Stimulated activated naive CD4-positive, alpha-beta T cell treated with Interleukin-2 at 50 U/mL for 16 hours (primary cell): ENCODE results near the gene CLEC18A.
"Not testable (repeated sequence)": the region's sequence is repeated elsewhere in the genome, so short reads cannot be mapped to it uniquely, and the experiment has no call there.

Experiments
- DNase-seq: peaks from one replicate; lab custom pipeline; 2025; lab: John Stamatoyannopoulos, UW

CLEC18A gene

DNA sequence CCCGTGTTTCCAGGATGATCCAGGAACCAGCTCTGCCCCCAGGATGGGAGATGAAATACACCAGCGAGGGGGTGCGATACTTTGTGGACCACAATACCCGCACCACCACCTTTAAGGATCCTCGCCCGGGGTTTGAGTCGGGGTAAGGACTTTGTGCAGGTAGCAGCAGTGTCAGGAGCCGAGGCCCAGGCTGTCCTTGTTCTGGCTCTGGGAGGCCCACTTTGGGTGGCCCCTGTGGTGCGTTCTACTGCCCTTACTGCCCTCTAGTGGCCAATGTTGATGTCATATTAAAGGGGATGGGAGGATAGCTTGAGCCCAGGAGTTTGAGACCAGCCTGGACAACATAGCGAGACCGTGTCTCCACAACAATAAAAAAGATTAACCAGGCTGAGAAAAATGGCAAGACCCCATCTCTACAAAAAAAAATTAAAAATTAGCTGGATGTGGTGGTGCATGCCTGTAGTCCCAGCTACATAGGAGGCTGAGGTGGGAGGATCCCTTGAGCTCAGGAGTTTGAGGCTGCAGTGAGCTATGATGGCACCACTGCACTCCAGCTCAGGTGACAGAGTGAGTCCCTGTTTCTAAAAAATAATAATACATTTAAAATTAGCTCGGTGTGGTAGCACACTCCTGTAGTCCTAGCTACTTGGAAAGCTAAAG is 20.9 kb upstream of the CLEC18A start:
- DNase-seq: no peak

- DNase-seq: no peak
Observed at GRCh38 chr16:69931631-69932030, 19.5 kb upstream of the CLEC18A start.

DNA sequence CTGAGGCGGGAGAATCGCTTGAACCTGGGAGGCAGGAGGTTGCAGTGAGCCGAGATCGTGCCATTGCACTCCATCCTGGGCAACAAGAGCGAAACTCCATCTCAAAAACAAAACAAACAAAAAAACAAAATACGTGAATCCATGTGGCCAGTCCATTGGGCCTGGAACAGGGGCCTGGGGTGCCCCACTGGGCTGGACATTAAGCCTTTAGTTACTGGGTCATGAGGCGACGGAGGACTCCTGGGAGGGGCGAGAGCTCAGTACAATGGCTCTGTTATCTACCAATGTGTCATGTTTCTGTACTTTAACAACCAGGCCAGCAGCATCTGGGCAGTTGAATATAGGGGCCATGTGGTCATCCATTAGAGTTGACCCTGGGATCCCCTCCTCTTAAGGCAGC is 18.9 kb upstream of the CLEC18A start:
- DNase-seq: no peak

DNA sequence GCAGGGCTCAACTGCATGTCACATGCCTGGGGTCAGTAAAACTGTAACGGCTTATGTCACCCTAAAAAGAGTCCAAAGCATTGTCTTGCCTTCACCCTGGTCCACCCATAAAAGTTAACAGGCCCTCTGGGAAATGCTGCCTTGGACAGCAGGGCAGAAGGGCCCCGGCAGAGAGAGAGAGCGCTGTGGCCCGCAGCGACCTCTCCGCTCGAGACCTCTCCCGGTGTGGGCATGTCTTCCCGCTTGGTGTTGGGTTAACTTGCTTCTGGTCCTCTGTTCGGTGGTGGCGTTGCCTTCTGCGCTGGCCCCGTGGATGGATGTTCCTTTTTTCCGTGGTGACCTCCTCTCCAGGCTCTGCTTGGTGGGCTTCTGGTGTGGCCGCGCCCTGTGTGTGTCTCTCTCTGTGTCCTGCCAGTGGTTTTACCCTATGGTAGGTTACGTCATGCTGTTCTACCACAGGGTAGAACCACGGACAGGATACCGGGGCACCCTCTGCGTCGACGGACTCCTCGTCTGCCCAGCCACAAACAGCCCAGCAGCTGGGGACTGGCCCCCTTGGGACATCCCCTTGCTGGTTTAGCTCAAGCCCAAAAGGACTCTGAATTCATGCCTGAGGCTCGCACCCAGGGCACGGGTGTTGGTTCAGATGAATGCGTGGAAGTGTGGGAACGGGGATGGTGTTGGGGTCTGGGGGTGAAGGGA is 18.3 kb upstream of the CLEC18A start:
- no peak for DNase-seq

DNA sequence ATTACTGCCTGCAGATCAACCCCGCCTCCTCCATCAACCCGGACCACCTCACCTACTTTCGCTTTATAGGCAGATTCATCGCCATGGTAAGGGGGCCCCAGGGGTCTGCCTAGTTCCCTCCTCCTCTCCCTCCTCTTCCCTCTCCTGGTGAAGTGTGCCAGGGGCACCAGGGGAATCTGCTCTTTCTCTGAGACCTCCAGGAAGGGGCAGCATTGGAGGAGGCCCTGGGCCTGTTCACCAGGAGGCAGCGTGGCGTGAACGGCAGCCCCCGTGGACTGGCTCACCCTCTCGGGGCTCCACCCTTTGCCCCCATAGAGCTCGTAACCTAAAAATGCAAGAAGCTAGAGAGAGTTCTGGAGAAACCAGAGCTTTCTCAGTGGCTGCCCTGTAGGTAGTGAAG is 17.1 kb upstream of the CLEC18A start:
- no peak for DNase-seq

DNA sequence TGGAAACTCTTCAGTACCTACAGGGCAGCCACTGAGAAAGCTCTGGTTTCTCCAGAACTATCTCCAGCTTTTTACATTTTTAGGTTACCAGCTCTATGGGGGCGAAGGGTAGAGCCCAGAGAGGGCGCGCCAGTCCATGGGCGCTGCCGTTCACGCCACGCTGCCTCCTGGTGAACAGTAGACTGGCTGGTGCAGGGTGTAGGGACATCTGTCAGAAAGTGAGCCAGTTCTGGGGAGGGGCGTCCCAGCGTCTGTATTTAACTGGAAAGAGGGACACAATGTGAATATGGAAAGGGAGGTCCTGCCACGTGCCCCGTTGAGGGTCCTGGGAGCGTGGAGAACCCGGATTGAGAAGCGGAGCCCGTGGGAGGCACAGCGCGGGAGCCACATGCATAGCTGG is 16.4 kb upstream of the CLEC18A start:
- no peak for DNase-seq

DNA sequence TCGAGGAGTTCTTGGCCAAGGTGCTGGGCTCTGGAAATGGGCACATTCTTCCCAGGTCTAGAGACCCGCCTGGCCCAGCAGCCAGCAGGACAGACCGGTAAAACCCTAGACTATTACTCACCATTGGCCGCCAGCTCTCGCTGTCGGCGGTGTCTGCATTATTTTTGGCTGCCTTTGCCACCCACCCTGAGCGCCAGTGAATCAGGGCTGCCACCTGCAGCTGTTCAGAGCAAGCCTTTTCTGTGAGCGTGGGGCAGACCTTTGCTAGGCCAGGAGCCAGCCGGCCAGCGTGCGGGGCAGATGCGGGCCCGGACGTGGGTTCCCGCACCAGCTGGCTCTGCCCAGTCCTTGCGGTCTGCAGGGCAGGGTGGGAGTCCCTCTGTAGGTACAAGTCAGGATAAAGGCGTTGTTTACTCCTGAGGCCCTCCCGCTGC is 15.8 kb upstream of the CLEC18A start:
- no peak for DNase-seq

DNA sequence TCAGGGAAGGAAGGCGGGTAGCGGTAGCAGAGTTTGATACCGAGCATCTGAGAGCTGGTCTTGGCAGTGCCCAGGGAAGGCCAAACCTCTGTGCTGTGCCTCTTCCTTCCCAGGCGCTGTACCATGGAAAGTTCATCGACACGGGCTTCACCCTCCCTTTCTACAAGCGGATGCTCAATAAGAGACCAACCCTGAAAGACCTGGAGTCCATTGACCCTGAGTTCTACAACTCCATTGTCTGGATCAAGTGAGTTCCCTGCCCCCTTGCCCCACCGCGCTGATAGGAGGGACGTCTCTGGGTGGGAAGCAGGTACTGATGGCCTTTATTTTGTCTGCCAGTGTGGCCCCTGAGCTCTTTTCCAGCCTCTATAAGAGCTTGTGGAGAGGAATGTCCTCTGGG is 15.4 kb upstream of the CLEC18A start:
- no peak for DNase-seq

GRCh38 chr16:69936252-69936651 is 14.9 kb upstream of the CLEC18A start:
- DNase-seq: no peak

DNA sequence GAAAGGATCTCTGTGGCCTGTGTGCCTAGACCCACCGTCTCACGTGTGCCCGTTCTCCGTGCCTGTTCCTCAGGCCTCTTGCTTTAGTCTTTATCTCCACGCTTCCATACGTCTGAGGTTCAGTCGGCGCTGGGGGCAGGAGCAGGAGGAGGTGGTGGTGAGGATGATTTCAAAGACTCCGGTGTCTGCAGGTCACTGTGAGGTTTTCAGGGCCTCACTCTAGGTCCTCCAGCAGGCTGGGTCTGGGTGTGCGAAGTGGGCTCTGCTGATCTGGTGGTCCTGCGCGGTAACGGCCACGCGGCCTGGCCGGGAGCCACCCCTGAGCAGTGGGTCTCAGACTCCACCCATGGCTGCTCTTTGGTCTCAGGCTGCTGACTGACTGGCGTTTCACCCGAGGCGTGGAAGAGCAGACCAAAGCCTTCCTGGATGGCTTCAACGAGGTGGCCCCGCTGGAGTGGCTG is 14.4 kb upstream of the CLEC18A start:
- no peak for DNase-seq

DNA sequence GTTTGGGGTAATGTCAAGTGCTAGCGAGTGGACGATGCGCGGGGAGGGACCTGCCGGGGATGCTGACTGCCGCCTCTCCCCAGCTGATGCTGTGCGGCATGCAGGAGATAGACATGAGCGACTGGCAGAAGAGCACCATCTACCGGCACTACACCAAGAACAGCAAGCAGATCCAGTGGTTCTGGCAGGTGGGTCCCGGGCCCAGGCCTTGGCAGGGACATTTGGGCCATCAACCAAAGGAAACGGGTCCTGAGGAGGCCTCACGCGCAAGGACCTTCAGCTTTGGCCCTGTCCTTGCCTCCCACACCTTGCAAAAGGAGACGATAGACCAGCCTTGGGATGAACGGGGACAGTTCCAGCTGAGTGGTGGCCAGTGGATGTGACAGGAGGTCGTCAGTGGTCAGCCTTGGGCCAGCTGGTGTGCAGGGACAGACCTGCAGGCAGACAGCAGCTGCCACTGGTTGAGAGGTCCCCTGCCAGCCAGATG is 13.6 kb upstream of the CLEC18A start:
- DNase-seq: no peak

DNA sequence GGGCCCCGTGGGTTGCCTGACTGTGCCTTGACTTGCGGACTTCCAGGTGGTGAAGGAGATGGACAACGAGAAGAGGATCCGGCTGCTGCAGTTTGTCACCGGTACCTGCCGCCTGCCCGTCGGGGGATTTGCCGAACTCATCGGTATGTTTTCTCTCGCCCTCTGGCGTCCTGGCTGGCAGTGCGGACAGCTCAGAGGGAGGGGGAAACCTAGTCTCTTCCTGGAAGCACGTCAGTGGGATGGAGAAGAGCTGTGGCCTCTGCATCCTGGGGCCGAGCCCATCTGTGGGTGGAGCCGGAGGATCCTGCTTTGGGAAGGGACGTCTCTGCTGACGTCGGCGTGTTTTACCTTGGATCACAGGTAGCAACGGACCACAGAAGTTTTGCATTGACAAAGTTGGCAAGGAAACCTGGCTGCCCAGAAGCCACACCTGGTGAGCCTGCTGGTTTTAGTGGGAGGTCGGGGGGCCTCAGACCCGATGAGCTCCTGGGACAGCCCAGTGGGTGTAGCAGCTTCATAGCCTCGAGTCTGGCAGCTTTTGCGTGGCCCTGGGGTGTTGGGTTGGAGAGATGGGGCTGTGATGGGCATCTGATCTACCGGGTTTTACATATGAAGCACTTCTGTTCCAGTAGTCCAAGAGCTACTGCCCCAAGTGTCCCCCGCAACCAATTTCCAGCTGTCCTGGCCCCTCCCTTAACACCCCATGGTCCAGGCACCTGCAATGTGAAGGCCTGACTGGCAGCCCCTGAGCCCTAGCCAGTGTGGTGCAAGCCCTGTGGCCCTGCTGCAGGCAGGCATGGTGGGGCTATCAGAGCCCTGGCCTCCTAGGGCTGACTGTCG is 11.9 kb upstream of the CLEC18A start:
- no peak for DNase-seq

- DNase-seq: no peak
Observed at GRCh38 chr16:69939821-69940585, 11.1 kb upstream of the CLEC18A start.

DNA sequence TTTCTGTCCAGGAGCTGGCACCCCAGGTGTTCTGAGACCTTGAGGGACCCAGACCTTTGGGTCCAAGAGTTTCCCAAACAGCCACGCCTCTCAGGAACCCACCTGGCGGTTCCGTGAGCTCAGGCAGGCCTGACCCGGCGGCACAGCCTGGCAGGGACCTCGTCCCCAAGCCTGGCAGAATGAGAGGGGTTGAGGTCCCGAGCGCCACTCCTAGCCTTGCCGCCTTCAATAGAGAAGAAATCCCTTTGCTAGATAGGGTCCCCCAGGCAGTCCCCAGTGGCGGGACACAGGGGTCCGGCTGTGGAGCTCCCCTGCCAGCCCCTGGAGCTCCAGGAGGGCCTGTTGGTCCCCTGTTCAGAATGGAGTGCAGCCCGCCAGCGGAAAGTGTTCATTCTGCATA is 10.5 kb upstream of the CLEC18A start:
- DNase-seq: no peak

- DNase-seq: no peak
Observed at GRCh38 chr16:69941251-69942098, 9.7 kb upstream of the CLEC18A start.

DNA sequence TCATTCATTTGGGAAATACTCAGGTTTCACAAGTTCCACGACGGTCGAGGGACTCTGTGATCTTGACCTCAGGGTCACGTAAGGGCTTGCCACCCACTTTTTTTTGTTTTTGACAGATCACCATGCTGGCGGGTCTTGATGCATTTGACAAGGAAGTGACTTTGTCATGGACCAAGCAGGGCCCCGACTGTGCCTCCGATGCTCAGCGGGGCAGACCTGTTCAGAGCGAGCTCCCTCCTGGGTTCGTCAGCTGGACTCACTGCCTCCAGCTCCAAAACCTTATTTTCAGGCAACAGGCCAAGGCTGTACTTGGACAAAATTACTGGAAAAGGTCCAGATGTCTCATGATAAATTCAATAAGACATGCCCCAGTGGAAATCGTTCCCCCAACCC is 9.0 kb upstream of the CLEC18A start:
- DNase-seq: no peak

DNA sequence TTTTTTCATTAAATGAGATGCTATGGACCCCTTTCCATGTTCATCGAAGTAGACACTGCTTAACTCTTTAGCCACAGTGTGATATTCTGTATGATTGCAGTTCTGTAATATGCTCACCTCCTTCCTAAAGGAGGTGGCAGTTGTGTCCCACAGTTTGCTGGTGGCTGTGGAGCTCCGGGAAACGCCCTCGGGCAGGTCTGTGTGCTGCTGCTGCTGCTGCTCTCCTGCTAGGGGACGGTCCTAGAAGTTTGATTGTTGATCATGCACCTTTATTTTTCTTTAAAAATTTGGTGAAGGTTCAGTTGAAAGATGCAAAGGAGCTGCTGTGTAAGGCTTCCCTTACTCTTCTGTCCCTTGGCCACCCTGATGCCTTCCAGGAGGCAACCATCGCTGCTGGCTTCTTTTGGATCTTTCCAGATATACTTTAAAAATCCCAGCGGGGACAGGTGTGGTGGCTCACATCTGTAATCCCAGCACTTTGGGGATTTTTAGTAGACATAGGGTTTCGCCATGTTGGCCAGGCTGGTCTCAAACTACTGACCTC is 8.4 kb upstream of the CLEC18A start:
- DNase-seq: no peak

GRCh38 chr16:69943241-69944036 is 7.7 kb upstream of the CLEC18A start:
- not testable (repeated sequence) for DNase-seq

DNA sequence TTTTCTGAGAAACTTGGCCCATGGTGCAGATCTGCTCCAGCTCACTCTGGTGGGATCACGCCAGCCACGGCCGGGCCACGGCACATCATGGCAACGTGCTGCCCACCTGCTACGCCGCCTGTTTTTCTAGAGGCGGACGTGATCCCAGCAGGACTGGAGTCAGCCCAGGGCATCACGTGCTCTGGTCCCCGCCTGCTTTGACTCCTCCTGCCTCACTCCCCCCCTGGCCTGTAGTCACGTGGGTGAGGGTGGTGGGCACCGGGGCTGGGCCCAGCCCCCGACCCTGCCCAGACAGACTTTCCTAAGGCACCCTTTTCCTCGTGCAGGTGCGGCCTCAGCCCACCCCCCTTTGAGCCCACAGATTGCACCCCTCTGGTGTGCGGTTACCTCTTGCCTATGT is 723 bp upstream of the CLEC18A start:
- not testable (repeated sequence) for DNase-seq

- DNase-seq: not testable (repeated sequence)
Observed at GRCh38 chr16:69951672-69952031, 518 bp downstream of the CLEC18A start.
